Putamen (tissue), 1 donor: ENCODE data around the gene METTL4.
A peak's percentile ranks its signal among the peaks of the same experiment; 100 is the strongest.

Experiments
- DNase-seq: peaks from one replicate; pipeline ENCODE4 v3.0.0-alpha.2; 2016; ENCODE audit warnings: low spot score

The METTL4 gene, protein sequence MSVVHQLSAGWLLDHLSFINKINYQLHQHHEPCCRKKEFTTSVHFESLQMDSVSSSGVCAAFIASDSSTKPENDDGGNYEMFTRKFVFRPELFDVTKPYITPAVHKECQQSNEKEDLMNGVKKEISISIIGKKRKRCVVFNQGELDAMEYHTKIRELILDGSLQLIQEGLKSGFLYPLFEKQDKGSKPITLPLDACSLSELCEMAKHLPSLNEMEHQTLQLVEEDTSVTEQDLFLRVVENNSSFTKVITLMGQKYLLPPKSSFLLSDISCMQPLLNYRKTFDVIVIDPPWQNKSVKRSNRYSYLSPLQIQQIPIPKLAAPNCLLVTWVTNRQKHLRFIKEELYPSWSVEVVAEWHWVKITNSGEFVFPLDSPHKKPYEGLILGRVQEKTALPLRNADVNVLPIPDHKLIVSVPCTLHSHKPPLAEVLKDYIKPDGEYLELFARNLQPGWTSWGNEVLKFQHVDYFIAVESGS

DNA sequence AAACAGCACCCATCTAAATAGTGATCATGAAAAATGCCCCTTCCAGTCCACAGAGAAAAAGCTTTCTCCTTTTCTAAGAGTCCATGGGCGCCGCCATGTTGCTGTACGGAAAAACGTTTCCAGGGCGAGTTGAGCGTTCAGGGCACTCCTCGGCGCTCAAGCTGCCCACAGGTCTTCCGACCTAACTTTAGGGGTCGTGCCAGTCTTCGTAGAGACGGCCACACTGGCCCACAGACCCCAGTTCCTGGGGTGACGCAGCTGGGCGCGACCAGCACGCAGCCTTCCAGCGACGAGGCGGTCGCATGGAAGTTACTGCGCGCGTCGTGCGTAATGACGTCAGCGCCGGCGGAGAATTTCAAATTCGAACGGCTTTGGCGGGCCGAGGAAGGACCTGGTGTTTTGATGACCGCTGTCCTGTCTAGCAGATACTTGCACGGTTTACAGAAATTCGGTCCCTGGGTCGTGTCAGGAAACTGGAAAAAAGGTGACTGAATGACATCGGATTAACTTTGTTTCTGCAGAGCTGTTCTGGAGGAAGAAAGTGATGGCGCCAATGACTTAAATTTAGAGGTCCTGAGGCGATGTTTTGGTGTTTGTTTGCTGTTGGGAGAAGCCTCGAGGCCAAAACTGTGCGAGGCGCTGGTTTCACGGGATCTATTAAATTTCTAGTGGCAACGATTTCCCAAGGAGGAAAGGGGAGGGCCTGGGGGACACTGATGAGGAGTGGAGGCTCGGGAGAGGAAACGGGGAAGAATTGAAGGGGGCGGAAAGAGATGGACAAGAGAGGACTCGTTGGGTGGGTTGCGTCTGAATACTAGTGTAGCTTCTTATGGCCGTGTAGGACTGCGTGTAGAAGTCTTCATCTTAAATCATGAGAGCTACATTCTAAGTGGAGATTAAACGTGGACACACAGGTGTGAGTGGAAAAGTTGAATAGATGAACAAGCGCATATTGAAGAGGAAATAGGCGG, at the start of gene METTL4, which contains the start of gene NDC80:
Gene METTL4 (minus strand): TSS at position 306 of the 971 bp plus-strand sequence. CDS start 4,289 bp downstream, outside the sequence.
Gene NDC80 (plus strand): TSS at position 358 of the 971 bp plus-strand sequence. CDS start 1,429 bp downstream, outside the sequence.
- peak; percentile 82 for DNase-seq

DNA sequence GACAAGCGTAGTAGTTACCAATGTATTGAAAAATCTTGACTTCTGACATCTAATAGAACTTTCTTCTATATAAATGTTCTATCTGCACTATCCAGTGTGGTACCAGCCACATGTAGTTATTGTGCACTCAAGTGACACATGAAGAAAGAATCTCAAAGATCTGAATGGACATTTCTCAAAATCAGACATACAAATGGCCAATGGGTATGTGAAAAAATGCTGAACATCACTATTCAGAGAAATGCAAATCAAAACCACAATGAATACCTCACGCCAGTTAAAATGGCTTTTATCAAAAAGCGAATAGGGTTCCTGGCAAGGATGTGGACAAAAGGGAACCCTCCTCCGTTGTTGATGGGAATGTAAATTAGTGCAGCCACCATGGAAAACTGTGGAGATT, 46.7 kb upstream of the METTL4 start:
- no peak for DNase-seq

DNA sequence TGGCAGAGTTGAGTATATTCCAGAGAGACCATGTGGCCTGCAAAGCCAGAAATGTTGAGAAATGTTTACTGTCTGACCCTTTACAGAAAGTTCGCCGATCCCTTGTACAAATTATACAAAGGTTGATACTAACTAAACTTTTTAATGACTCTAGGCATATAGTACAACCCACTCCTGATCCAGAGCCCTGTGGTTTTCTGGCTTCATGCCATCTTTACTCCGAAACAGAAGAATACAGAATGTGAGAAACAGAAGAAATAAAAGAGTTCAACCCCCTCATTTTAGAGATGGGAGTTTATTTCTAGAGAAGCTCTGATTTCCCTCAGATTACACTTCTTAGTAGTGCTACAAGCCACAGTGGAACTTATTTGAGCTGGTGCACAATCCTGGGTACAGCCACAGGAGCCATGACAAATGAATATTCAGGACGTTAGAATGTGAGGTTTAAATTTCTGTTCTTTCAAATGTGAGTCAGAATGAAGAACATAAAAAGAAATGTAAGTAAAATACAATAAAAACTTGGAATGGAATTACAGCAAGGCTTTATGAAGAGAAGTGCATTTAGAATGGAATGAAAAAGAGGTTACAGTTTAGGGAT, 46.2 kb upstream of the METTL4 start:
- no peak for DNase-seq

DNA sequence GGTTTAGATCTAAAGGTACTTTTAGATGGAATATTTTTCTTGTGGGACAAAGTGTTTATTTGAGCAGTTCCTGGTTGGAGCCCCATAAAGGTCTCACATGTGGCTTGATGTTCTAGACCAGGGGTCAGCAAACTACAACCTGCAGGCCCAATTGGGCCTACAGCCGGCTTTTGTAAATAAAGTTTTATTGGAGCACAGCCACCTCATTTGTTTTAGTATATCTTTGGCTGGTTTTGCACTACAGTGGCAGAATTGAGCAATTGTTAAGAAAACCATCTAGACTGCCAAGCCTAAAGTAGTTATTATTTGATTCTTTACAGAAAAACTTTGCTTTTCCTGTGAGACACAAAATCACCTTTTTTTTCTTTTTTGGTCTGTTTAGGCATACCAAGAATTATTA, 41.7 kb upstream of the METTL4 start:
- DNase-seq, result no peak

DNA sequence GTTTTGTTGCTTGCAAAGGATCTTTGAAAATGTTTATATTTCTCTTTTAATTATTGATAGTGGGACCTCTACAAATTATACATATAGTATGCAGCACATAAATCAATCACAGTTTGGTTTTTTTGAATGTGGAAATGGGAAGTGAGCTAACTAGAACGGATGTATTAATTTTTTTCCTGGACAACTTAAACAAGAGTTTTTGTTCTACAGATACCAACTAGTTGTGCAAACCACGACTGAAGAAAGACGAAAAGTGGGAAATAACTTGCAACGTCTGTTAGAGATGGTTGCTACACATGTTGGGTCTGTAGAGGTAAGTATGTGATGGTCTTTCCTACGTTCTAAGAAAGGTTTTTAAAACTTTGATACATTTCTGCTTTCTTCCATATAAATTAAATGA, 39.2 kb upstream of the METTL4 start:
- DNase-seq, result no peak

DNA sequence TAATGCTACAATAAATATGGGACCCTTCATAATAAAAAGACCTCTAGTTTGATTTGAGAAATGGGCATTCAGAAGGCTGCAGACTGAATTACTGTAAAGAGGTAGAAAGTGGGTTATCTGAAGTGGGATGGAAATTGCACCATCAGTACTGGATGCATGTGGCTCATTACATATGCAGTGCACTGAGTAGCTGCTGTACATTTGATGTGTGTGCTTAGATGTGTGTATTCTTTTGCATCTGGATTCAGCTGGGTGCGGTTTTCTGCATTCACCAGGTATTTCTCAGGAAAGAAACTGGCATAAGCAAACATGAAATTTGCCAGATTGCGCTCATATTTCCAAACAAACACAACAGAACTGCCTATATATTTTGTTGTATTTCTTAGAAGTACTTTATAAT, 38.3 kb upstream of the METTL4 start:
- DNase-seq, result no peak

DNA sequence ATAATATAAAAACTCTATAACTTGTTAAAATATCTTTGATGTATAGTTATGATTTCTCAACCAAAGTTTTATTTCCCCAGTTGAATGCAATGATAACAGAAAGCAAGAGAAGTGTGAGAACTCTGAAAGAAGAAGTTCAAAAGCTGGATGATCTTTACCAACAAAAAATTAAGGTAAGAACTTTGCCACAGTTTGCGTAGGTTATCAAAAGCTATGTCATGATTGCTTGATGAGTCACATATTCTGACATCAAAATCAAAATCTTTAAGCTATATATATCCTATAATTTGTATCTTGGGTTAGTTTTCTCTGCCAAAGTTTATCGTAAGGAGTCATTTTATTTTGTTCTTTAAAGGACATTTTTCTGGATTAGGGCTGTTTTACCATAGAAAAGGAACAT, 35.0 kb upstream of the METTL4 start:
- no peak for DNase-seq

DNA sequence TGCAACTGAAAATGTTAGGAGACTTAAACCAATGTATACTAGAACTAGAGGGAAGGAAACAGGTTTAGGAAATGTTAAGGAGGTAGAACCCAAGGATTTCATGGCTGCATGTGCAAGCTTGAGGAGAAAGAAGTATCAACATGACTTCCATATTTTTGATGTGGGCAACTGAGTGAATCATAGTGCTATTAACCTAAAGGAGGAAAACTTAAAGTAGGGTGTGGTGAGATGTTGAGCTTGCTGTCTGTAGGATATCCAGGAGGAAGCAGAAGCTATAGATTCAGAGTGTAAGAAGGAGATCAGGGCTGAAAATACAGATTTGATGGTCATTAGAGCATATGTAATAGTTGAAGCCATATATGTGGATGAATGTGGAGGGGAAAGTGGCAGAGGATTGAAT, 31.5 kb upstream of the METTL4 start:
- no peak for DNase-seq

DNA sequence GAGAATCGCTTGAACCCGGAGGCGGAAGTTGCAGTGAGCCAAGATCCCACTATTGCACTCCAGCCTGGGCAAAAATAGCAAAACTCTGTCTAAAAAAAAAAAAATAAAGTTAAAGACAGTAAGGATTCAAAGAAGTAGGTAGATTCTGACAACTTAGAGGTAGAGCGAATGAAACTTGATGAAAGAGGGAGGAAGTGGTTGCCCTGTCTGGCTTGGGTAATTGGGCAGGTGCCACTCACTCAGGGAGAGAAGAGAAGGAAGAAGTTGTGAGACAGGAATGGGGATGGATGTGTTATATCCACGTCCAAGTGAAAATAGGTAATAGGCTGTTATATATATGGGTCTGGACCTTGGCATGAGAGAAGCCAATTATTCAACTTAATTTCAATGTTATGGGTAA, 26.3 kb upstream of the METTL4 start:
- no peak for DNase-seq

DNA sequence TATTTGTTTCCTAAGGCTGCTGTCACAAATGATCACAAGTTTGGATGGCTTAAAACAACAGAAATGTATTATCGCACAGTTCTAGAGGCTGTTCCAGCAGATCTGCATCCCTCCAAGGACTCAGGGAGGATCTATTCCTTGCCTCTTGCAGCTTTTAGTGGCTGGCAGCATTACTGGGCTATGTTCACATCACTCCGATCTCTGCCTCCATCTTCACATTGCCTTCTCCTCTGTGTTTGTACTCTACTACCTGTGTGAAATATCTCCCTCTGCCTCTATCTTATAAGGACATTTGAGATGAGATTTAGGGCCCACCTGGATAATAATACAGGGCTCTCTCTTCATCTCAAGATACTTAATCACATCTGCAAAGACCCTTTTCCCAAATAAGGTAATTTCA, 19.0 kb upstream of the METTL4 start:
- no peak for DNase-seq

DNA sequence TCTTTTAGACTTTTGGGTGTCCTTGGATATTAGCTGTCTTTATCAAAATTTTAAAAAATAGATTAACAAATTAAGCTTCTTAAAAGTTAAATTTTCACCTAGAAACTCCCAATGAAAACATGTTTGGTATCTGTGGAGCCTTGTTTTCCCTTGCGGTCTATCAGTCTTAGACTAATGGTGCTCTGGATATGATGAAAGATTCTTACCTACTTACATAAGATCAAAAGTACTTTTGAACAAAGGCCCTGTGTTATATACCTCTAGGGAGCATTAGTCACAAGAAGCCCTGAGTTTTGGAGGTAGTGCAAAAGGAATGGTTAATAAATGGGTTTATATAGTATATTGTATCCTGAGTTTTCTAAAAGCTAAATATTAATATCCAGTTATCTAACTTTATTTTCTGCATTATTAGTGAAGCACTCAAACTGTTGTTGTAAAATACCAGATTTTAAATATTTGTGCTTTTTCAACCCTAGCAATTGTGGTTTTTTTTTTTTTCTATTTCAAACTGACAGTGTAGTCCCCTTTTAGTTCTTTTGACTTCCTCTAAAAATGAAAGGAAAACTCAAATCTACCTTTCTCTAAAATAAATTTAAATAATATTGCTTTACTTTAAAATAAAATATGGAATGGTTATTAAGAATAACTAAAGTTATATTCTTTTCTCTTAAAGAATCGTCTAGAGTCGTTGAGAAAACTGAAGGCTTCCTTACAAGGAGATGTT, 18.2 kb upstream of the METTL4 start:
- no peak for DNase-seq

DNA sequence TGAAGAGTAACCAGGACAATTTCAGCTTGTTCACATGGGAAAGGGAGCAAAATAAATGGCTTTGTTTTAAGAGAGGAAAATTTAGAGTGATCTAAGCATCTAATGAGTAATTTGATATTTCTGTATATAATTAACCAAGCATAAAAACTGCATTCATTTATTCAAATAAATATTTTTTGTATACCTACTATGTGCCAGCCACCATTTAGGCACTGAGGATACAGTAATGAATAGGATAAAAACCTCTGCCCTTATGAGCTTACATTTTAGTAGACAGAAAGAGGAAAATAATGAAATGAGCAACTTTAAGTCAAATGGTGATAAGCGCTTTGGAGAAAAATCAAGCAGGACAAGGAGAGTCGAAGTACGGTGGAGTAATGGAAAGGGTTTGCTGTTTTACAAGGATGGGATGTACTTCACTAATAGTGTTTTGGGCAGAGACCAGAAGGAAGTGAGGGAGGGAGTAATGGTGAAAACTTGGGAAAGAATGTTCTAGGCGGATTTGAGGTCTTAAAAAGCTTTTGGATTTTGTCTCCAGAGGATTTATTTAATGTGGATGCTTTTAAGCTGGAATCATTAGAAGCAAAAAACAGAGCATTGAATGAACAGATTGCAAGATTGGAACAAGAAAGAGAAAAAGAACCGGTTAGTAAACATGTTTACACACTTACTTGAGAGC, 17.5 kb upstream of the METTL4 start:
- no peak for DNase-seq

DNA sequence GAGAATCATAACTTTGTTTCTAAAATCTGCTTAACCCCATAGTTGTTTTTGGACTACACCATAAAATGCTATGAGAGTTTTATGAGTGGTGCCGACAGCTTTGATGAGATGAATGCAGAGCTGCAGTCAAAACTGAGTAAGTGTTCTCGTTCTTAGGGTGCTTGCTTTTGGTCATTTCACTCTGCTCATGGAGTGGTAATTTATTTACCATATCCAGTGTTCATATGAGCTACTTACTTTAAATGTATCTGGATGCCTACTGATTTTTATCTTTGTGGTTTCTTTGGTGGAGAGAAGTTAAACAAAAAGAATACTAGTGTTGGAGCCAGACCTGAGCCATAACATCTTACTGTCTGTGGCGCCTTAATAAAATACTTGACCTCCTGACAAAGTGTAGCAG, 16.5 kb upstream of the METTL4 start:
- no peak for DNase-seq

DNA sequence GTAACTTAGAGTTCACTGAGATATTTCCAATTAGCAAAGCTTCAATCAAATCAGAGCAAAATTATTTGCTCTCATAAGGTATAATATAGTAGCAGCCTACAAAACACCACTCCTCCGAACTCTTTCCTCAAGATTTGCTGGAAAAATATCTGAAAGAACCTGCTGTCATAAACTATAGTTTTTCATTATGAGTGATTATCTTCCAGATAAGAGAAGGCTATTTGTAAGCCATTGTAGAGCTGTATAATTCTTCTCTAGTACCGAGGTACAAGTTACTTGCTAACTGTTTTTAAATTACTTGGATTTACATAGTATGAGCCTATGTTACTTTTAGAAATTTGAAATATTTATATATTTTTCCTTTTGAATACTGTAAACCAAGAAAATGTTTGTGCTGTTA, 2.1 kb upstream of the METTL4 start:
- DNase-seq, result no peak

DNA sequence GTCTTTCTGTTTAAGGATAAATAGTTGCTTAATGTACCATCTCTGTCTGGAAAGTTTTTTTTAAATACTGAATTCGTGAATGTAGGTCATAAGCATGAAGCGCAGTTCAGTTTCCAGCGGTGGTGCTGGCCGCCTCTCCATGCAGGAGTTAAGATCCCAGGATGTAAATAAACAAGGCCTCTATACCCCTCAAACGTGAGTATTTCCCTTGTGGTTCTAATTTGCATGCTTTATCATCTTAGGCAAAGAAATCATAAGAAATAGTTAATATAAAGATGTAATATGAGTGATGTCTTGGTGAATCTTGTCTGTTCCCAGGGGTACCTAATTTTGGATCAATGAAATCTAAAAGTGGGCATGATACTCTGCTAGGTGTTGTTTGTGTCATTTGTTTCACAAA, 1.6 kb upstream of the METTL4 start:
- no peak for DNase-seq

DNA sequence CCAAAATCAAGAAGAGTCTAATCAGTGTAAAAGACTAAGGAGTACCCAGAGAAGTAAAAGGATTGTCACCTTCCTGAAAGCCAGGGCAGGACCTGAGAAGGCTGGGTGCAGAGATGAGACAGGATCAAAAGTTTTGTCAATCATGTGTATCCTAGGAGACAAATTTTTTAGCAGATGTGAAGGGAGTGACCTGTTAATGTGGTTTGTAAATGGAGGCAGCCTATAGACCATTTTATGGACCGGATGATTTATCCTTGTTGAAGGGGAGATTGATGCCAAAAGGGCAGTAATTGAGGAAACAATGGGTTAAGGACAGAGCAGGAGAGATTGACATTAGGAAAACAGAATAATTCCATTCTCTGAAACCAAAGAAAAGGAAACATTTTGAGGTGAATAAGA, 865 bp upstream of the METTL4 start:
- no peak for DNase-seq

DNA sequence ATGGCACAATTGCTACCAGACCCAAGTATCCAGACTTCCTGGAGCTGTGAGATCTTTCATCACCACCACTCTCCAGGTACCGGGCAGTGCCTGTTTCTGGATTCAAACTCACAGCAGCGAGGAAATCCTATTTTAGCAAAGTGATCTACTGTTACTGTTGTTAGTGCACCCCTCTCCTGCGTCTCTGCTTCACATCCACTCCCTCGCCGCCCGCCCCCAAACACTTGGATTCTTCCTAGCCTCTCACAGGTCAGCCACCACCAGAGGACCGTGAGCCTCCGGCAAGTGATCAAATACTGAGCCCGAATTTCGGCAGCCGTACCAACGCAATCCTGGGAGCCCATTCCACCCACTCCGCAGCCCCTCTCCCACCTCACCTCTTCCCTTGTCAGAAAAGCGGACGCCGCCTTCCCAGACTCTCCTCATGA, 519 bp downstream of the METTL4 start:
- DNase-seq, result peak; percentile 64

DNA sequence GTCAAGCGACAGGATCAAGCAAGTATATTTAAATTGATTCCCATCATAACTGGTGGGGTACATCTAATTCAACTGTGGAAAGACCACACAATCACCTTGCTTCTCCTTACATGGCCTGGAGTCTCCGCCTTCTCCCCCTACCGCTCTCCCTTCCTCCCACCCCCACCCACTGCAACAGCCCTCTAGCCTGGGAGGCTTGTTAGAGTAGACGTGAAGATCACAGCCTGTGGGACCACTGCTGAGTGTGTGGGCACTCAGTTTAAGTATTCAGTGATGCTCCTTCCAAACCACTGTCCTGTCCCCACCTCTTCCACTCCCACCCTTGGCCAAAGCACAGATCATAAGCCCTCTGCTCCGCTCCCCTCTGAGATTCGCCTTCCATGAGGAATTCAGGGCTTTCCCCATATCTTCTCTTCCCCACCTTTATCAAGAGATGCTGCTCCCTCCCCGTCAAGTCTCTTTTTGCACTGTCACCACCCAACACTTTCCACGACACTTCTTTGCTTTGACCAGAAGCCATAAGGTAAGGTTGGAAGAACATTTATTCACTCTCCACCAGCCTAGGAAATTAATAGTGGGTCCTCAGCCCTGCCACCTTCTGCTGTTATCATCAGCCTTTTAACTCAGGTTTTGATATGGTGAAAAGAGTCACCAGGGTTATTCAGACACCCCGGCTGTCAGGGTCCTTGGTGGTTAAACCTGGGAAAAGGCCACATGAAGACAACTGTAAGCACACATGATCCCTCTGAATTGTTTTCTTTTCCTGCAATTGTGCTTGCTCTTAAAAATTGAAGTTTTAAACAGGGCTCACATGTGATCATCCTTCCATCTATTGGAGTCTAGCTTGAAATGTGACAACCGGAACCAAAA, 1.7 kb downstream of the METTL4 start:
- DNase-seq, result no peak

DNA sequence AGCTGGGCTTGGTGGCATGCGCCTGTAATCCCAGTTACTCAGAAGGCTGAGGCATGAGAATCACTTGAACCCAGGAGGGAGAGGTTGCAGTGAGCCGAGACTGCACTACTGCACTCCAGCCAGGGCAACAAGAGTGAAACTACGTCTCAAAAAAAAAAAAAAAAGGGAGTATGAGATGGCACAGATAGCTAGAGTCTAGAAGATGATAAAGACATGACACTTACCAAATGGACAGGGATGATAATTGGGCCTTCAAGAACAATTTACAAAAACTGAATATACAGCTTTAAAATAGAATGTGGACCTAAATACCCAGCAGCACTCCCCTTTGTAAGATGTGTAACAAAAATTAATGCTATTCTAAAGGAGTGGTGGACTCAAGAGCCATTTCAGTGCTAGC, 2.7 kb downstream of the METTL4 start:
- DNase-seq, result no peak

DNA sequence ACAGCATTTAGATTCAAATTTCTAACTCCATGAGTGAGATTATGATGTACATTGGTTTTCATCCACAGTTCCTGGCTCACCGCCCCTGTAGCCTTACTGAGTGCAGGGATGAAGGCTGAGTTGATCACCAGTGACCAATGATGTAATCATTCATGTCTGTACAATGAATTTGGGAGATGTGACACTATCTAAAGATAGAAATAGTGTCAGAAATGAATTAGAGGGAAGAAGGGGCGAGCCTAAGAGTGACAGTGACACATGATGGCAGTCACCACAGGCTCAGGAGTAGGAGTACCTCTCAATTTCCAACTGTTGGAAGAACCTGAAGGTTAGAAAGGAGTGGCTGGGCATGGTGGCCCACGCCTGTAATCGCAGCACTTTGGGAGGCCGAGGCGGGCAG, 3.2 kb downstream of the METTL4 start:
- no peak for DNase-seq
